NB4 (cell line): Measurements from ENCODE around the gene FRMD5.

Source experiments
- TF ChIP-seq, protein P1 (sequence below): IDR thresholded peaks from one replicate; pipeline ENCODE4 v1.5.1; 2012; ENCODE audit warnings: low read depth, low read length
- TF ChIP-seq, protein P2 (sequence below): IDR thresholded peaks from 2 replicates; pipeline ENCODE4 v1.6.1; 2011; ENCODE audit warnings: low read depth, low read length

DNA sequence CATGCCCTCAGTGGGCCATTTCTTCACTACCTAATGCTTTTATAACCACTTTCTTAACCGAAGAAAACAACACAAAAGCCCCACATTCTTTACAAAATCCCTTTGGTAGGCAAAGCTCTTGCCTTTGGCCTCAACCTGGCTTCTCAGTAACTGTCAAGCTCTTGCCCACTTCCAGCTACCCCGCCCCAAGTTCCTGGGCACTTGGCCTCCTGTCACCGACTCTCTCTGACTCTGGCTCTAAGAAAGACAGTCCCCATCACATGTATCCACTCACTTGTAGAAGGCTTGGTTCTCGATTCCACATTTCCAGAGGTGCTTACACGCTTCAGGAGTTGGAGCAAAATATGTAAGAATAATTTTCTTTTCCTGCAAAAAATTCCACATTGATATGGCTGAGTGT lies 307.2 kb downstream of the FRMD5 start:
- TF ChIP-seq, protein P1, sequence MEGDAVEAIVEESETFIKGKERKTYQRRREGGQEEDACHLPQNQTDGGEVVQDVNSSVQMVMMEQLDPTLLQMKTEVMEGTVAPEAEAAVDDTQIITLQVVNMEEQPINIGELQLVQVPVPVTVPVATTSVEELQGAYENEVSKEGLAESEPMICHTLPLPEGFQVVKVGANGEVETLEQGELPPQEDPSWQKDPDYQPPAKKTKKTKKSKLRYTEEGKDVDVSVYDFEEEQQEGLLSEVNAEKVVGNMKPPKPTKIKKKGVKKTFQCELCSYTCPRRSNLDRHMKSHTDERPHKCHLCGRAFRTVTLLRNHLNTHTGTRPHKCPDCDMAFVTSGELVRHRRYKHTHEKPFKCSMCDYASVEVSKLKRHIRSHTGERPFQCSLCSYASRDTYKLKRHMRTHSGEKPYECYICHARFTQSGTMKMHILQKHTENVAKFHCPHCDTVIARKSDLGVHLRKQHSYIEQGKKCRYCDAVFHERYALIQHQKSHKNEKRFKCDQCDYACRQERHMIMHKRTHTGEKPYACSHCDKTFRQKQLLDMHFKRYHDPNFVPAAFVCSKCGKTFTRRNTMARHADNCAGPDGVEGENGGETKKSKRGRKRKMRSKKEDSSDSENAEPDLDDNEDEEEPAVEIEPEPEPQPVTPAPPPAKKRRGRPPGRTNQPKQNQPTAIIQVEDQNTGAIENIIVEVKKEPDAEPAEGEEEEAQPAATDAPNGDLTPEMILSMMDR = no peak
- TF ChIP-seq, protein P2, sequence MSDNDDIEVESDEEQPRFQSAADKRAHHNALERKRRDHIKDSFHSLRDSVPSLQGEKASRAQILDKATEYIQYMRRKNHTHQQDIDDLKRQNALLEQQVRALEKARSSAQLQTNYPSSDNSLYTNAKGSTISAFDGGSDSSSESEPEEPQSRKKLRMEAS = no peak
